IPS-NIHi11 (cell line): ENCODE data around the gene CD9.
"Not testable (repeated sequence)": the region's sequence is repeated elsewhere in the genome, so short reads cannot be mapped to it uniquely, and the experiment has no call there.

ENCODE experiments used
- DNase-seq: peaks from one replicate; pipeline ENCODE4 v3.0.0; 2012; ENCODE audit warnings: mixed read lengths, low spot score

The CD9 gene

GRCh38 chr12:6200256-6201212, at the start of gene CD9:
Gene CD9 (plus strand): TSS chr12:6200400. CDS start chr12:6200500, 100 bp downstream.
- DNase-seq: peak; percentile 87

- DNase-seq: no peak
These were observed 45.3 kb upstream of the CD9 start for GRCh38 chr12:6154730-6155459.

GRCh38 chr12:6157482-6157881, 42.7 kb upstream of the CD9 start:
- no peak for DNase-seq

- no peak for DNase-seq
These were observed 41.9 kb upstream of the CD9 start for GRCh38 chr12:6158255-6158654.

- no peak for DNase-seq
These were observed 41.5 kb upstream of the CD9 start for GRCh38 chr12:6158749-6159148.

GRCh38 chr12:6159166-6160011, 40.8 kb upstream of the CD9 start:
- not testable (repeated sequence) for DNase-seq

- not testable (repeated sequence) for DNase-seq
These were observed 40.1 kb upstream of the CD9 start for GRCh38 chr12:6160049-6160649.

GRCh38 chr12:6161124-6161882, 38.9 kb upstream of the CD9 start:
- DNase-seq: no peak

GRCh38 chr12:6163416-6164060, 36.7 kb upstream of the CD9 start:
- DNase-seq: no peak

- DNase-seq: no peak
These were observed 34.8 kb upstream of the CD9 start for GRCh38 chr12:6165395-6165794.

- DNase-seq: no peak
These were observed 33.4 kb upstream of the CD9 start for GRCh38 chr12:6166808-6167207.

- DNase-seq: no peak
These were observed 32.6 kb upstream of the CD9 start for GRCh38 chr12:6167327-6168280.

- no peak for DNase-seq
These were observed 28.7 kb upstream of the CD9 start for GRCh38 chr12:6171409-6172015.

- DNase-seq: no peak
These were observed 28.1 kb upstream of the CD9 start for GRCh38 chr12:6172086-6172485.

GRCh38 chr12:6172862-6173261, 27.3 kb upstream of the CD9 start:
- DNase-seq: no peak

GRCh38 chr12:6177642-6178358, 22.4 kb upstream of the CD9 start:
- no peak for DNase-seq

GRCh38 chr12:6178981-6179761, 21.0 kb upstream of the CD9 start:
- DNase-seq: peak; percentile 50
